Measurements from ENCODE around the gene TMEM109.
A peak's percentile ranks its signal among the peaks of the same experiment; 100 is the strongest.

TMEM109 gene

DNA sequence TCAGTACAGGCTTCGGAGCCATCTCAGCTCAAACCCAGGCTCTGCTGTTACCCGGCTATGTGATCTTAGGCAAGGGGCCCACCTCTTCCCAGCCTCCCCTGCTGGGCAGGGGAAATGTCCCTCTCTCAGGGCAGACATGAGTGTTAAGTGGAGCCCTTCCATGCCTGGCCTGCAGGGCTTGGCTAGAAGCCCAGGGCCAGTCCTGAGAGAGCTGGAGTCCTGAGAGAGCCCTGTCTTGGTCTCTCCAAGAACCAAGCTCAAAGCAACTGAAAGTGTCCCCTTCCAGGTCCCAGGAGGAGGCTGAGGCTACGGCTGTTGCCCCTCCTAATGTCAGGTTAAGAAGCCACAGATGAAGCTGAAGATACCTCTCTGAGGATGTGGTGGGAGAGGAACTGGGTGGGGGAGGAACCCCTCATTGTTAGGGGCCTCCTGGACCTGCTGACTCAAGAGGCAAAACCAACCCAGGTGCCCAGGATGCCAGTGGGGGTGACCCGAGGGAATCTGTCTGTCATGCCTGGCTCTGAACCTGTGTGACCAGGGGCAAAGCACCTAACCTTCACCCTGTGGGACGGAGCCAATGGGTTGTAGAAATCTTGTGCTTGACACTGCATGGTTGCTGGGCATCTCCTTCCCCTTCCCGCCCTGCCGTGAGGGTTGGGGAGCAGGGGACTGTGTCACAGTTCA lies 42.4 kb upstream of the TMEM109 start:
- peak; percentile 70 for ATAC-seq
- TF ChIP-seq TOX (CRISPR knock-in tag; IDR thresholded peaks at IDR 0.05; ENCODE audit: borderline replicate concordance) (no peak), PPARA (CRISPR knock-in tag; IDR thresholded peaks at IDR 0.05; ENCODE audit: borderline replicate concordance) (no peak), CREB5 (CRISPR knock-in tag; IDR thresholded peaks at IDR 0.05; ENCODE audit: low read depth) (no peak), ZNF70 (CRISPR knock-in tag; IDR thresholded peaks at IDR 0.05) (no peak), ESRRG (CRISPR knock-in tag; IDR thresholded peaks at IDR 0.05) (no peak), ARNTL (CRISPR knock-in tag; IDR thresholded peaks at IDR 0.05; ENCODE audit: borderline replicate concordance, low read depth) (no peak), TSHZ2 (CRISPR knock-in tag; IDR thresholded peaks at IDR 0.05) (no peak), ZFP3 (CRISPR knock-in tag; IDR thresholded peaks at IDR 0.05) (no peak), ZC3H10 (CRISPR knock-in tag; IDR thresholded peaks at IDR 0.05) (no peak), OSR1 (CRISPR knock-in tag; IDR thresholded peaks at IDR 0.05) (no peak), TCF4 (CRISPR knock-in tag; IDR thresholded peaks at IDR 0.05; ENCODE audit: borderline replicate concordance) (no peak), BACH2 (CRISPR knock-in tag; IDR thresholded peaks at IDR 0.05; ENCODE audit: borderline replicate concordance) (no peak)
- TF ChIP-seq, protein P1, sequence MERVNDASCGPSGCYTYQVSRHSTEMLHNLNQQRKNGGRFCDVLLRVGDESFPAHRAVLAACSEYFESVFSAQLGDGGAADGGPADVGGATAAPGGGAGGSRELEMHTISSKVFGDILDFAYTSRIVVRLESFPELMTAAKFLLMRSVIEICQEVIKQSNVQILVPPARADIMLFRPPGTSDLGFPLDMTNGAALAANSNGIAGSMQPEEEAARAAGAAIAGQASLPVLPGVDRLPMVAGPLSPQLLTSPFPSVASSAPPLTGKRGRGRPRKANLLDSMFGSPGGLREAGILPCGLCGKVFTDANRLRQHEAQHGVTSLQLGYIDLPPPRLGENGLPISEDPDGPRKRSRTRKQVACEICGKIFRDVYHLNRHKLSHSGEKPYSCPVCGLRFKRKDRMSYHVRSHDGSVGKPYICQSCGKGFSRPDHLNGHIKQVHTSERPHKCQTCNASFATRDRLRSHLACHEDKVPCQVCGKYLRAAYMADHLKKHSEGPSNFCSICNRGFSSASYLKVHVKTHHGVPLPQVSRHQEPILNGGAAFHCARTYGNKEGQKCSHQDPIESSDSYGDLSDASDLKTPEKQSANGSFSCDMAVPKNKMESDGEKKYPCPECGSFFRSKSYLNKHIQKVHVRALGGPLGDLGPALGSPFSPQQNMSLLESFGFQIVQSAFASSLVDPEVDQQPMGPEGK (CRISPR knock-in tag; IDR thresholded peaks at IDR 0.05; ENCODE audit: borderline replicate concordance) = no peak
- TF ChIP-seq, protein P2, sequence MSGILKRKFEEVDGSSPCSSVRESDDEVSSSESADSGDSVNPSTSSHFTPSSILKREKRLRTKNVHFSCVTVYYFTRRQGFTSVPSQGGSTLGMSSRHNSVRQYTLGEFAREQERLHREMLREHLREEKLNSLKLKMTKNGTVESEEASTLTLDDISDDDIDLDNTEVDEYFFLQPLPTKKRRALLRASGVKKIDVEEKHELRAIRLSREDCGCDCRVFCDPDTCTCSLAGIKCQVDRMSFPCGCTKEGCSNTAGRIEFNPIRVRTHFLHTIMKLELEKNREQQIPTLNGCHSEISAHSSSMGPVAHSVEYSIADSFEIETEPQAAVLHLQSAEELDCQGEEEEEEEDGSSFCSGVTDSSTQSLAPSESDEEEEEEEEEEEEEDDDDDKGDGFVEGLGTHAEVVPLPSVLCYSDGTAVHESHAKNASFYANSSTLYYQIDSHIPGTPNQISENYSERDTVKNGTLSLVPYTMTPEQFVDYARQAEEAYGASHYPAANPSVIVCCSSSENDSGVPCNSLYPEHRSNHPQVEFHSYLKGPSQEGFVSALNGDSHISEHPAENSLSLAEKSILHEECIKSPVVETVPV (CRISPR knock-in tag; IDR thresholded peaks at IDR 0.05) = no peak

GRCh38 chr11:60872124-60872960 lies 41.6 kb upstream of the TMEM109 start:
- ATAC-seq = peak; percentile 28; the same call in 1 of the 3 replicates
- TF ChIP-seq CSDC2 (CRISPR knock-in tag; IDR thresholded peaks at IDR 0.05) (no peak), ZC3H10 (CRISPR knock-in tag; IDR thresholded peaks at IDR 0.05) (no peak), ZNF70 (CRISPR knock-in tag; IDR thresholded peaks at IDR 0.05) (no peak), PPARA (CRISPR knock-in tag; IDR thresholded peaks at IDR 0.05; ENCODE audit: borderline replicate concordance) (no peak), TCF4 (CRISPR knock-in tag; IDR thresholded peaks at IDR 0.05; ENCODE audit: borderline replicate concordance) (no peak), ESRRG (CRISPR knock-in tag; IDR thresholded peaks at IDR 0.05) (no peak), ZFP3 (CRISPR knock-in tag; IDR thresholded peaks at IDR 0.05) (no peak), RARB (CRISPR knock-in tag; IDR thresholded peaks at IDR 0.05) (no peak), ISL1 (CRISPR knock-in tag; IDR thresholded peaks at IDR 0.05) (no peak), BACH2 (CRISPR knock-in tag; IDR thresholded peaks at IDR 0.05; ENCODE audit: borderline replicate concordance) (no peak), SNAI2 (CRISPR knock-in tag; IDR thresholded peaks at IDR 0.05) (no peak), ZFP30 (CRISPR knock-in tag; IDR thresholded peaks at IDR 0.05) (no peak)
- TF ChIP-seq, protein P3, sequence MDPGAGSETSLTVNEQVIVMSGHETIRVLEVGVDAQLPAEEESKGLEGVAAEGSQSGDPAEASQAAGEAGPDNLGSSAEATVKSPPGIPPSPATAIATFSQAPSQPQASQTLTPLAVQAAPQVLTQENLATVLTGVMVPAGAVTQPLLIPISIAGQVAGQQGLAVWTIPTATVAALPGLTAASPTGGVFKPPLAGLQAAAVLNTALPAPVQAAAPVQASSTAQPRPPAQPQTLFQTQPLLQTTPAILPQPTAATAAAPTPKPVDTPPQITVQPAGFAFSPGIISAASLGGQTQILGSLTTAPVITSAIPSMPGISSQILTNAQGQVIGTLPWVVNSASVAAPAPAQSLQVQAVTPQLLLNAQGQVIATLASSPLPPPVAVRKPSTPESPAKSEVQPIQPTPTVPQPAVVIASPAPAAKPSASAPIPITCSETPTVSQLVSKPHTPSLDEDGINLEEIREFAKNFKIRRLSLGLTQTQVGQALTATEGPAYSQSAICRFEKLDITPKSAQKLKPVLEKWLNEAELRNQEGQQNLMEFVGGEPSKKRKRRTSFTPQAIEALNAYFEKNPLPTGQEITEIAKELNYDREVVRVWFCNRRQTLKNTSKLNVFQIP (CRISPR knock-in tag; IDR thresholded peaks at IDR 0.05; ENCODE audit: borderline replicate concordance, low read depth) = no peak
- TF ChIP-seq, protein P2 (CRISPR knock-in tag; IDR thresholded peaks at IDR 0.05) = no peak

Measured in SK-N-SH treated with all-trans-retinoic acid at 6 μM for 48 hours (cell line).